Stimulated activated CD4-positive, alpha-beta T cell treated with anti-CD3 and anti-CD28 coated beads, TNF-alpha, amount 100 ng/mL, for 1 hour (primary cell): ENCODE measurements around the gene DNMT3B.

ENCODE experiments used
- DNase-seq, 3 donors: peaks; one replicate each; pipeline ENCODE4 v3.0.0-alpha.2; 2020; ENCODE audit warnings: low read depth in 3 of 3, low spot score in 1 of 3

Gene DNMT3B

GRCh38 chr20:32849577-32849976 lies 87.4 kb downstream of the DNMT3B start:
- DNase-seq, result no peak

GRCh38 chr20:32855387-32855786 lies 93.2 kb downstream of the DNMT3B start:
- DNase-seq, result no peak

- DNase-seq, result no peak
Observed at GRCh38 chr20:32858189-32858588, 96.0 kb downstream of the DNMT3B start.
